ENCODE measurements around the gene SGCA.

- TF ChIP-seq EZH2 (optimal IDR thresholded peaks at IDR 0.05; ENCODE audit: low read depth, low read length) (no peak), CTCF (IDR thresholded peaks at IDR 0.05; ENCODE audit: low read length) (no peak), EZH2phosphoT487 (IDR thresholded peaks at IDR 0.05; ENCODE audit: low read length) (no peak)
Observed at GRCh38 chr17:50180620-50181019, 14.8 kb downstream of the SGCA start.

Measured in MM.1S (cell line).